ENCODE results near the gene TBX19.

- TF ChIP-seq POLR2A (IDR thresholded peaks at IDR 0.05) (no peak), CTCF (IDR thresholded peaks at IDR 0.05) (no peak)
These were observed 62.9 kb downstream of the TBX19 start for GRCh38 chr1:168343566-168343965.

All from testis (tissue), 2 donors.